T-cell (primary cell): ENCODE data around the gene TMIGD1. TPM values are rescaled to one million over a fixed set of nuclear protein-coding genes. Genes with fewer than 3 reads are reported as not detected.
"Not testable (repeated sequence)": the region's sequence is repeated elsewhere in the genome, so short reads cannot be mapped to it uniquely, and the experiment has no call there.

Experiments used
- ATAC-seq, 4 experiments: fragments of 200-7000 bp in 3 of 4; fragments of 150-1000 bp in 1 of 4; cut with Tn5 transposase; replicated peaks in 1 of 4; 1 replicate in 3 of 4; 2 replicates in 1 of 4; pipeline ENCODE4 v1.10.0; 2021; ENCODE audit warnings: moderate library complexity in 3 of 4, mild to moderate bottlenecking in 2 of 4, moderate number of reproducible peaks in 1 of 4
- CTCF ChIA-PET, 2 donors: fragments of 300-600 bp; sonication (Branson Sonifier 250); formaldehyde crosslinking; loops; one replicate each; lab custom pipeline; 2022; ENCODE audit warnings: antibody characterized with exemption in 2 of 2; lab: Charles Lee
- POLR2A ChIA-PET, 2 donors: fragments of 300-600 bp; sonication (Branson Sonifier 250); formaldehyde crosslinking; loops; one replicate each; lab custom pipeline; 2022; ENCODE audit warnings: antibody characterized with exemption in 2 of 2; lab: Charles Lee
- DNase-seq, 35 experiments: peaks; one replicate each; pipeline versions ENCODE4 v3.0.0 to v3.0.0-alpha.2; 2013 to 2023
- H3K27ac ChIP-seq: one replicate; pipeline ENCODE4 v1.5.1; 2013; ENCODE audit warnings: low read length
- H3K27me3 ChIP-seq, 2 experiments: replicated peaks in 1 of 2; 1 replicate in 1 of 2; 2 replicates in 1 of 2; pipeline versions ENCODE4 v1.6.1 to v1.7.0; 2013; ENCODE audit warnings: low read length in 1 of 2, mixed read lengths in 1 of 2; ENCODE audit not compliant: control insufficient read depth in 2 of 2, insufficient read depth in 2 of 2; ENCODE audit errors: extremely low read depth in 1 of 2
- H3K36me3 ChIP-seq, 2 donors: 1 replicate in 1 of 2; 2 replicates in 1 of 2; pipeline versions ENCODE4 v1.6.1 to v1.7.0; 2013; ENCODE audit warnings: low read length in 1 of 2; ENCODE audit not compliant: control insufficient read depth in 2 of 2, insufficient read depth in 1 of 2; ENCODE audit errors: extremely low read depth in 1 of 2
- H3K4me1 ChIP-seq, 2 experiments: 1 replicate in 1 of 2; 2 replicates in 1 of 2; pipeline versions ENCODE4 v1.6.1 to v1.7.0; 2013; ENCODE audit warnings: low read length in 2 of 2, mixed read lengths in 1 of 2; ENCODE audit not compliant: insufficient read depth in 2 of 2, control insufficient read depth in 1 of 2; ENCODE audit errors: extremely low read depth in 1 of 2
- H3K4me3 ChIP-seq, 2 donors: 1 replicate in 1 of 2; 2 replicates in 1 of 2; pipeline versions ENCODE4 v1.5.1 to v1.7.0; 2013; ENCODE audit warnings: mild to moderate bottlenecking in 2 of 2, low read length in 1 of 2, moderate library complexity in 1 of 2; ENCODE audit not compliant: control insufficient read depth in 1 of 2; ENCODE audit errors: extremely low read depth in 1 of 2
- H3K9me3 ChIP-seq: 2 replicates; pipeline ENCODE4 v1.7.0; 2013
- H3K27ac Mint-ChIP-seq, 2 donors: one replicate each; pipeline ENCODE4 v1.8.0; 2020 to 2021; ENCODE audit warnings: mild to moderate bottlenecking in 2 of 2, mixed read lengths in 2 of 2
- H3K27me3 Mint-ChIP-seq, 2 donors: one replicate each; pipeline ENCODE4 v1.8.0; 2021 to 2022; ENCODE audit warnings: mixed read lengths in 2 of 2
- H3K36me3 Mint-ChIP-seq: one replicate; pipeline ENCODE4 v1.8.0; 2021; ENCODE audit warnings: mixed read lengths
- H3K4me1 Mint-ChIP-seq, 3 donors: one replicate each; pipeline ENCODE4 v1.8.0; 2020 to 2022; ENCODE audit warnings: mixed read lengths in 3 of 3, mild to moderate bottlenecking in 1 of 3
- H3K4me3 Mint-ChIP-seq, 3 donors: one replicate each; pipeline ENCODE4 v1.8.0; 2020 to 2022; ENCODE audit warnings: mild to moderate bottlenecking in 3 of 3, mixed read lengths in 3 of 3, moderate library complexity in 3 of 3
- H3K9me3 Mint-ChIP-seq, 3 donors: one replicate each; pipeline ENCODE4 v1.8.0; 2020 to 2022; ENCODE audit warnings: mixed read lengths in 3 of 3
- WGBS: methylation state at CpG from one replicate; pipeline ENCODE4 v1.1.5; 2013; ENCODE audit warnings: missing lambda C conversion rate; ENCODE audit not compliant: insufficient coverage; 5-methylcytosine and 5-hydroxymethylcytosine counted together
- total RNA-seq, 35 experiments: library from RNA in 6 of 35; stranded (reverse) in 6 of 35; fragments of 120-200 nt in 1 of 35; gene quantifications; one replicate each; pipeline versions ENCODE4 v1.2.1 to v1.2.4 and lab custom pipeline; 2013 to 2026

Gene TMIGD1
- total RNA-seq, 5 donors from 2014 or later (not counting 1 experiment from before 2014, with no cell fraction given): not detected

GRCh38 chr17:30351735-30352134, 17.9 kb upstream of the TMIGD1 start:
- Mint-ChIP-seq H3K9me3 (no peaks in the 10 kb centered on the region), H3K4me3 (no peak overlapping the region), H3K4me1 (no peaks in the 10 kb centered on the region), H3K36me3 (no peaks in the 10 kb centered on the region), H3K27ac (no peak overlapping the region), H3K27me3 (peaks cover 0 to 5% of the 10 kb centered on the region in 2 donors)
- H3K36me3 ChIP-seq: no peaks in the 10 kb centered on the region
- ChIA-PET CTCF (no interaction called here), POLR2A (no interaction called here)
- ATAC-seq (no peak), DNase-seq (no peak)
- no peaks in the 10 kb centered on the region for H3K27me3 ChIP-seq
- H3K27ac ChIP-seq: no peak overlapping the region
- H3K9me3 ChIP-seq: no peaks in the 10 kb centered on the region
- no peaks in the 10 kb centered on the region for H3K4me1 ChIP-seq
- H3K4me3 ChIP-seq: no peak overlapping the region
- 85% methylated on average over 2 of the region's 2 CpGs for WGBS

- H3K4me1 ChIP-seq, H3K27me3 ChIP-seq, H3K9me3 ChIP-seq, H3K9me3 Mint-ChIP-seq, H3K4me3 ChIP-seq, DNase-seq, H3K36me3 ChIP-seq, H3K27ac Mint-ChIP-seq, H3K4me1 Mint-ChIP-seq, H3K36me3 Mint-ChIP-seq, ATAC-seq, H3K27ac ChIP-seq, H3K4me3 Mint-ChIP-seq, H3K27me3 Mint-ChIP-seq, POLR2A ChIA-PET: not testable (repeated sequence)
- CTCF ChIA-PET: interaction anchor here in 1 of 2 donors (0.7 kb wide), 1 partner anchor 166 kb away, joined by 6 read pairs; no protein-coding TSS in a partner anchor
- 100% methylated on average over 2 of the region's 4 CpGs for WGBS
These were observed 17.4 kb upstream of the TMIGD1 start for GRCh38 chr17:30351263-30351662.

GRCh38 chr17:30349252-30349651, 15.4 kb upstream of the TMIGD1 start:
- no peaks in the 10 kb centered on the region for H3K9me3 ChIP-seq
- no peaks in the 10 kb centered on the region for H3K27me3 ChIP-seq
- no peak overlapping the region for H3K4me3 ChIP-seq
- no peak for ATAC-seq
- H3K9me3 Mint-ChIP-seq: no peaks in the 10 kb centered on the region
- H3K27ac ChIP-seq: no peak overlapping the region
- no CpG with 5 or more reads among the region's 1 CpG for WGBS
- no peak for DNase-seq
- ChIA-PET CTCF (no interaction called here), POLR2A (interaction anchor here in 1 of 2 donors (0.5 kb wide), 1 partner anchor 29 kb away, joined by 4 read pairs; the partner anchor contains the start of gene CPD)
- H3K36me3 ChIP-seq: no peaks in the 10 kb centered on the region
- no peaks in the 10 kb centered on the region for H3K36me3 Mint-ChIP-seq
- no peaks in the 10 kb centered on the region for H3K27me3 Mint-ChIP-seq
- no peaks in the 10 kb centered on the region for H3K4me1 Mint-ChIP-seq
- no peak overlapping the region for H3K4me3 Mint-ChIP-seq
- no peaks in the 10 kb centered on the region for H3K4me1 ChIP-seq
- no peak overlapping the region for H3K27ac Mint-ChIP-seq

DNA sequence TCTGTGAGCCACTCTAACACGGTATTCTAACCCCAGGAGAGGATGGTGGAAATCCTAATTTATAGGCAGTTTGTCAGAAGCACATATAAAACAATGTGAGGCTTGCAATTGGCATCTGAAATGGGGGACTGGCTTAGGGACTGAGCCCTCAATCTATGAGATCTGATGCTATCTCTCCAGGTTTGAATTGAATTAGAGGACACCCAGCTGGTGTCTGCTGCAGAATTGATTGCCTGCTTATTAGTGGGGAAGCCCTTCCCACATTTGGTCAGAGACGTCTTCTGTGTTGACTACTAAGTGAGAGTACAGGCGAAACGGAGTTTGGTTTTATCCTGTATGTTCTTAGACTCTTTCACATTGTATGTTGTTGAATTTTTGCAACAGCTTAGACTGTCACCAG, 13.6 kb upstream of the TMIGD1 start:
- Histone ChIP-seq H3K36me3 (no peaks in the 10 kb centered on the region), H3K27me3 (no peaks in the 10 kb centered on the region), H3K4me1 (no peaks in the 10 kb centered on the region), H3K27ac (no peak overlapping the region), H3K4me3 (no peak overlapping the region), H3K9me3 (no peaks in the 10 kb centered on the region)
- H3K27ac Mint-ChIP-seq: no peak overlapping the region
- no peaks in the 10 kb centered on the region for H3K27me3 Mint-ChIP-seq
- ChIA-PET CTCF (interaction anchor here (0.6 kb wide), 2 partner anchors 505 to 551 kb away, joined by 3 read pairs; no protein-coding TSS in a partner anchor), POLR2A (no interaction called here)
- no peaks in the 10 kb centered on the region for H3K4me1 Mint-ChIP-seq
- no peak overlapping the region for H3K4me3 Mint-ChIP-seq
- ATAC-seq: no peak
- DNase-seq: no peak
- no peaks in the 10 kb centered on the region for H3K9me3 Mint-ChIP-seq
- H3K36me3 Mint-ChIP-seq: no peaks in the 10 kb centered on the region
- no CpG with 5 or more reads among the region's 4 CpGs for WGBS

DNA sequence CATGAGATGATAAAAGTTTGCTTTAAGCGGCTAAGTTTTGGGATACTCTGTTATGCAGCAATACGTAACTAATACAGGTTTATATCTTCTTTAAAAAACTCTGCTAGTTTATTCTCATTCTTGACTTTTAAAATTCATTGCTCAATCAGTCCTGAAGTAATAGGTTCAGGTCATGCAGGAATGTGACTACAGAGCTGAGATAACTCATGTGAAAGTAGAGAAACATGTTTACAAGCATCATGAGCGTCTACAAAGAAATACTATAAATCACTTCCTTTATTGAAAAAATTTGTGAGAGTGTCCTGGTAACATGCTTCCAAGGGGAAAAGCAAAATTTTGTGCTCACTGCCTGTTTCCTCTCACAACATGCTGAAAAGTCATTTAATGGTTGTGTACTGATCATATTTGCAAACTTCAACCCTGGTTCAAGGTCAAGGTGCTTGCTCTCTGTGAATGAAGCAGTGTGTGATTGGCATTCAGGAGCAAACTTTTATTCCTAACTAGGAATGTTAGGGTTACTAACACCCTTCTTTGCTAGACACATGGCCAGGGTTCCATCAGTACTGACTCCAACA, 12.5 kb upstream of the TMIGD1 start:
- WGBS: no CpG with 5 or more reads among the region's 3 CpGs
- no peak for DNase-seq
- Histone ChIP-seq H3K27me3 (no peaks in the 10 kb centered on the region), H3K4me3 (no peak overlapping the region), H3K4me1 (no peaks in the 10 kb centered on the region), H3K36me3 (no peaks in the 10 kb centered on the region), H3K27ac (no peak overlapping the region), H3K9me3 (no peaks in the 10 kb centered on the region)
- Mint-ChIP-seq H3K4me3 (no peak overlapping the region), H3K4me1 (no peaks in the 10 kb centered on the region), H3K36me3 (no peaks in the 10 kb centered on the region), H3K27me3 (no peaks in the 10 kb centered on the region), H3K9me3 (no peaks in the 10 kb centered on the region), H3K27ac (no peak overlapping the region)
- CTCF ChIA-PET: no interaction called here
- POLR2A ChIA-PET: no interaction called here
- no peak for ATAC-seq

DNA sequence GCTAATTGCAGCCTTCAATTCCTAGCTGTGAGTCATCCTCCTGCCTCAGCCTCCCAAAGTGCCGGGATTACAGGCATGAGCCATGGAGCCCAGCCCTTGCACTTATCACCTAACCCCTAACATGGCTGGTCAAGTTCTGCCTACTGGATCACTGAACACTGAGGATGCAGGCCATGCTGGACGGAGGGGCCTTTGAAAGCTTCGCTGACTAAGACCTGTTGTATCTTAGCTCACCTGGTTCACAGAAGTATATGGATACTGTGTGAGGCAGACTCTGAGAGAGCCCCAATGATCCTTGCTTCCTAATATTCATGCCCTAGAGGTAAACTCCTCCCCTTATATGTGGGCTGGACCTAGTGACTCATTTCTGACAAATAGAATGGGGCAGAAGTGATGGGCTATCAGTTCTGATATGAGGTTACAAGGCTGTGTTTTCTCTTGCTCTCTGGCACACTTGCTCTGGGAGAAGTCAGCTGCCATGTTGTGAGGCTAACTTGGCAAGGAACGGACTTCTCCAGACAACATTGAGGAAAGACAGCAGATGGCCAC, 11.7 kb upstream of the TMIGD1 start:
- ChIA-PET POLR2A (interaction anchor here in 1 of 2 donors (0.6 kb wide), 1 partner anchor 708 kb away, joined by 3 read pairs; no protein-coding TSS in a partner anchor), CTCF (interaction anchor here in 1 of 2 donors (0.6 kb wide), 1 partner anchor 49 kb away, joined by 9 read pairs; no protein-coding TSS in a partner anchor)
- Histone ChIP-seq H3K4me1 (peaks cover 0 to 2% of the 10 kb centered on the region in 2 experiments), H3K36me3 (no peaks in the 10 kb centered on the region), H3K4me3 (no peak overlapping the region), H3K27me3 (no peaks in the 10 kb centered on the region), H3K9me3 (no peaks in the 10 kb centered on the region), H3K27ac (no peak overlapping the region)
- 93% methylated on average over 2 of the region's 4 CpGs for WGBS
- no peaks in the 10 kb centered on the region for H3K4me1 Mint-ChIP-seq
- no peak overlapping the region for H3K27ac Mint-ChIP-seq
- no peaks in the 10 kb centered on the region for H3K9me3 Mint-ChIP-seq
- DNase-seq (no peak), ATAC-seq (no peak)
- no peak overlapping the region for H3K4me3 Mint-ChIP-seq
- H3K36me3 Mint-ChIP-seq: no peaks in the 10 kb centered on the region
- H3K27me3 Mint-ChIP-seq: no peaks in the 10 kb centered on the region
